SK-N-SH treated with all-trans-retinoic acid at 6 μM for 48 hours (cell line): Measurements from ENCODE around the gene KCTD5.
"Not testable (repeated sequence)": the region's sequence is repeated elsewhere in the genome, so short reads cannot be mapped to it uniquely, and the experiment has no call there.

Source experiments
- ATAC-seq: fragments of 200-7000 bp; cut with Tn5 transposase; 3 replicates; pipeline ENCODE4 v1.9.1; 2020; ENCODE audit warnings: mild to moderate bottlenecking, moderate library complexity
- BACH2 ChIP-seq: fragments of 250-450 bp; sonication (Bioruptor Pico); IDR thresholded peaks from 2 replicates; pipeline ENCODE4 v1.9.0; 2021; ENCODE audit warnings: mild to moderate bottlenecking, borderline replicate concordance
- CSDC2 ChIP-seq: fragments of 250-450 bp; sonication (Bioruptor Pico); IDR thresholded peaks from 2 replicates; pipeline ENCODE4 v1.5.0; 2020; ENCODE audit warnings: mild to moderate bottlenecking, moderate library complexity
- ESRRG ChIP-seq: fragments of 250-450 bp; sonication (Bioruptor Pico); IDR thresholded peaks from 2 replicates; pipeline ENCODE4 v1.6.1; 2021; ENCODE audit warnings: mild to moderate bottlenecking
- GLIS3 ChIP-seq: fragments of 250-450 bp; sonication (Bioruptor Pico); IDR thresholded peaks from 2 replicates; pipeline ENCODE4 v1.5.0; 2020; ENCODE audit warnings: mild to moderate bottlenecking, moderate library complexity
- OSR1 ChIP-seq: fragments of 250-450 bp; sonication (Bioruptor Pico); IDR thresholded peaks from 2 replicates; pipeline ENCODE4 v1.8.0; 2022; ENCODE audit warnings: moderate library complexity, mild to moderate bottlenecking, inconsistent platforms
- POU6F1 ChIP-seq: fragments of 250-450 bp; sonication (Bioruptor Pico); IDR thresholded peaks from 2 replicates; pipeline ENCODE4 v1.8.0; 2021; ENCODE audit warnings: low read depth, mild to moderate bottlenecking, moderate library complexity, borderline replicate concordance
- PPARA ChIP-seq: fragments of 250-450 bp; sonication (Bioruptor Pico); IDR thresholded peaks from 2 replicates; pipeline ENCODE4 v1.5.0; 2020; ENCODE audit warnings: mild to moderate bottlenecking, borderline replicate concordance
- RARB ChIP-seq: fragments of 250-450 bp; sonication (Bioruptor Pico); IDR thresholded peaks from 2 replicates; pipeline ENCODE4 v1.8.0; 2021; ENCODE audit warnings: mild to moderate bottlenecking, moderate library complexity
- SNAI2 ChIP-seq: fragments of 250-450 bp; sonication (Bioruptor Pico); IDR thresholded peaks from 2 replicates; pipeline ENCODE4 v1.5.0; 2020; ENCODE audit warnings: mild to moderate bottlenecking, moderate library complexity
- TCF4 ChIP-seq: fragments of 250-450 bp; sonication (Bioruptor Pico); IDR thresholded peaks from 2 replicates; pipeline ENCODE4 v1.8.0; 2021; ENCODE audit warnings: mild to moderate bottlenecking, moderate library complexity, borderline replicate concordance
- ZC3H10 ChIP-seq: fragments of 250-450 bp; sonication (Bioruptor Pico); IDR thresholded peaks from 2 replicates; pipeline ENCODE4 v1.5.1; 2021; ENCODE audit warnings: mild to moderate bottlenecking, moderate library complexity
- ZFP3 ChIP-seq: fragments of 250-450 bp; sonication (Bioruptor Pico); IDR thresholded peaks from 2 replicates; pipeline ENCODE4 v1.5.0; 2020; ENCODE audit warnings: mild to moderate bottlenecking, moderate library complexity
- ZFP30 ChIP-seq: fragments of 450-650 bp; formaldehyde crosslinking; IDR thresholded peaks from 2 replicates; pipeline ENCODE4 v1.5.0; 2022; ENCODE audit warnings: mild to moderate bottlenecking, moderate library complexity
- ZNF565 ChIP-seq: fragments of 450-650 bp; formaldehyde crosslinking; conservative IDR thresholded peaks from 2 replicates; pipeline ENCODE4 v1.5.0; 2020; ENCODE audit warnings: low read depth, mild to moderate bottlenecking, moderate library complexity
- ZNF70 ChIP-seq: fragments of 450-650 bp; formaldehyde crosslinking; IDR thresholded peaks from 2 replicates; pipeline ENCODE4 v1.5.0; 2020; ENCODE audit warnings: mild to moderate bottlenecking, moderate library complexity
- ZNF8 ChIP-seq: fragments of 450-650 bp; formaldehyde crosslinking; IDR thresholded peaks from 2 replicates; pipeline ENCODE4 v1.5.0; 2020; ENCODE audit warnings: mild to moderate bottlenecking, moderate library complexity
- TF ChIP-seq, protein P1 (sequence below): fragments of 250-450 bp; sonication (Bioruptor Pico); IDR thresholded peaks from 2 replicates; pipeline ENCODE4 v1.5.0; 2020; ENCODE audit warnings: mild to moderate bottlenecking, moderate library complexity
- TF ChIP-seq, protein P2 (sequence below): fragments of 250-450 bp; sonication (Bioruptor Pico); IDR thresholded peaks from 2 replicates; pipeline ENCODE4 v1.5.1; 2021; ENCODE audit warnings: mild to moderate bottlenecking, moderate library complexity

Gene KCTD5

GRCh38 chr16:2675021-2675420 lies 7.3 kb upstream of the KCTD5 start:
- ATAC-seq = no peak
- TF ChIP-seq, protein P1, sequence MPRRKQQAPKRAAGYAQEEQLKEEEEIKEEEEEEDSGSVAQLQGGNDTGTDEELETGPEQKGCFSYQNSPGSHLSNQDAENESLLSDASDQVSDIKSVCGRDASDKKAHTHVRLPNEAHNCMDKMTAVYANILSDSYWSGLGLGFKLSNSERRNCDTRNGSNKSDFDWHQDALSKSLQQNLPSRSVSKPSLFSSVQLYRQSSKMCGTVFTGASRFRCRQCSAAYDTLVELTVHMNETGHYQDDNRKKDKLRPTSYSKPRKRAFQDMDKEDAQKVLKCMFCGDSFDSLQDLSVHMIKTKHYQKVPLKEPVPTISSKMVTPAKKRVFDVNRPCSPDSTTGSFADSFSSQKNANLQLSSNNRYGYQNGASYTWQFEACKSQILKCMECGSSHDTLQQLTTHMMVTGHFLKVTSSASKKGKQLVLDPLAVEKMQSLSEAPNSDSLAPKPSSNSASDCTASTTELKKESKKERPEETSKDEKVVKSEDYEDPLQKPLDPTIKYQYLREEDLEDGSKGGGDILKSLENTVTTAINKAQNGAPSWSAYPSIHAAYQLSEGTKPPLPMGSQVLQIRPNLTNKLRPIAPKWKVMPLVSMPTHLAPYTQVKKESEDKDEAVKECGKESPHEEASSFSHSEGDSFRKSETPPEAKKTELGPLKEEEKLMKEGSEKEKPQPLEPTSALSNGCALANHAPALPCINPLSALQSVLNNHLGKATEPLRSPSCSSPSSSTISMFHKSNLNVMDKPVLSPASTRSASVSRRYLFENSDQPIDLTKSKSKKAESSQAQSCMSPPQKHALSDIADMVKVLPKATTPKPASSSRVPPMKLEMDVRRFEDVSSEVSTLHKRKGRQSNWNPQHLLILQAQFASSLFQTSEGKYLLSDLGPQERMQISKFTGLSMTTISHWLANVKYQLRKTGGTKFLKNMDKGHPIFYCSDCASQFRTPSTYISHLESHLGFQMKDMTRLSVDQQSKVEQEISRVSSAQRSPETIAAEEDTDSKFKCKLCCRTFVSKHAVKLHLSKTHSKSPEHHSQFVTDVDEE (CRISPR knock-in tag) = no peak
- TF ChIP-seq SNAI2 (CRISPR knock-in tag) (no peak), ZNF565 (no peak), OSR1 (CRISPR knock-in tag) (no peak), BACH2 (CRISPR knock-in tag) (no peak), TCF4 (CRISPR knock-in tag) (no peak), ZNF8 (CRISPR knock-in tag) (no peak), ZFP30 (no peak), ZC3H10 (CRISPR knock-in tag) (no peak), CSDC2 (no peak), PPARA (CRISPR knock-in tag) (no peak), ESRRG (CRISPR knock-in tag) (no peak), GLIS3 (CRISPR knock-in tag) (no peak), ZFP3 (no peak), RARB (CRISPR knock-in tag) (no peak), ZNF70 (CRISPR knock-in tag) (no peak)
- TF ChIP-seq, protein P2, sequence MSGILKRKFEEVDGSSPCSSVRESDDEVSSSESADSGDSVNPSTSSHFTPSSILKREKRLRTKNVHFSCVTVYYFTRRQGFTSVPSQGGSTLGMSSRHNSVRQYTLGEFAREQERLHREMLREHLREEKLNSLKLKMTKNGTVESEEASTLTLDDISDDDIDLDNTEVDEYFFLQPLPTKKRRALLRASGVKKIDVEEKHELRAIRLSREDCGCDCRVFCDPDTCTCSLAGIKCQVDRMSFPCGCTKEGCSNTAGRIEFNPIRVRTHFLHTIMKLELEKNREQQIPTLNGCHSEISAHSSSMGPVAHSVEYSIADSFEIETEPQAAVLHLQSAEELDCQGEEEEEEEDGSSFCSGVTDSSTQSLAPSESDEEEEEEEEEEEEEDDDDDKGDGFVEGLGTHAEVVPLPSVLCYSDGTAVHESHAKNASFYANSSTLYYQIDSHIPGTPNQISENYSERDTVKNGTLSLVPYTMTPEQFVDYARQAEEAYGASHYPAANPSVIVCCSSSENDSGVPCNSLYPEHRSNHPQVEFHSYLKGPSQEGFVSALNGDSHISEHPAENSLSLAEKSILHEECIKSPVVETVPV = no peak

DNA sequence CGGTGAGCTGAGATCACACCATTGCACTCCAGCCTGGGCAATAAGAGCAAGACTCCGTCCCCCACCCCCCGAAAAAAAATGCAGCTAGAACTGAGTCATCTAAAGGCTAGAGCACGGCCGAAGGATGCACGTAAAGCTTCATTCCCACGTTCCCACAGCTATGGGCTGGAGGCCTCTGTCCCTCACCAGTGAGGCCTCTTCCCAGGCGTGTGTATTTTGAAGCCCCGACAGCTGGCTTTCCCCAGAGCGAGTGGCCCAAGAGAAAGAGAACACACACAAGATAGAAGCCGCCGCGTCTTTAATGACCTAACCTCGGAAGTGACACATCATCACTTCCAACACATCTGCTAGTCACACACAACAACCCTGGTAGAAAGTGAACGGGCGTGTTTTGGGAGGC lies 6.6 kb upstream of the KCTD5 start:
- no peak for TF ChIP-seq CSDC2
- no peak for TF ChIP-seq POU6F1 (CRISPR knock-in tag)
- TF ChIP-seq, protein P1 (CRISPR knock-in tag) = no peak
- TF ChIP-seq ESRRG (CRISPR knock-in tag) = no peak

DNA sequence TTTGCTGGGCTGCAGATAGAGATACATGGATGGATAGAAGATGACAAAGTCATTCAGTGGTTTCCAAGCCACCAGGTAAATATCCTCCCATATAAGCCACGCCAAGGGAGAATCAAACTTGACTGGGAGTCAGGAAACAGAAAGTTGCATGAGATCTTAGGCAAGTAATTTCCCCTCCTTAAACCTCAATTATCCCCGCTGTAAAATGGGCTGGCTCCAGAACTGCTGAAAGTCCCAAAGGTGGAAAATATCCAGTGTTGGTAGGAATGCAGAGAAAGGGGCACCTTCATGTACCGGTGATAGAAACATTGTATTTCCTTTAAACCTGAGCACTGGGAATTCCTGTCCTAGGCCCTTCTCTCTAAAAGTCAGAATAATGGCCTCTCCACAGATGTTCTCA lies 5.4 kb upstream of the KCTD5 start:
- ATAC-seq = not testable (repeated sequence)

More for the DNA sequence above, 6.6 kb upstream of the KCTD5 start:
- ATAC-seq = no peak

DNA sequence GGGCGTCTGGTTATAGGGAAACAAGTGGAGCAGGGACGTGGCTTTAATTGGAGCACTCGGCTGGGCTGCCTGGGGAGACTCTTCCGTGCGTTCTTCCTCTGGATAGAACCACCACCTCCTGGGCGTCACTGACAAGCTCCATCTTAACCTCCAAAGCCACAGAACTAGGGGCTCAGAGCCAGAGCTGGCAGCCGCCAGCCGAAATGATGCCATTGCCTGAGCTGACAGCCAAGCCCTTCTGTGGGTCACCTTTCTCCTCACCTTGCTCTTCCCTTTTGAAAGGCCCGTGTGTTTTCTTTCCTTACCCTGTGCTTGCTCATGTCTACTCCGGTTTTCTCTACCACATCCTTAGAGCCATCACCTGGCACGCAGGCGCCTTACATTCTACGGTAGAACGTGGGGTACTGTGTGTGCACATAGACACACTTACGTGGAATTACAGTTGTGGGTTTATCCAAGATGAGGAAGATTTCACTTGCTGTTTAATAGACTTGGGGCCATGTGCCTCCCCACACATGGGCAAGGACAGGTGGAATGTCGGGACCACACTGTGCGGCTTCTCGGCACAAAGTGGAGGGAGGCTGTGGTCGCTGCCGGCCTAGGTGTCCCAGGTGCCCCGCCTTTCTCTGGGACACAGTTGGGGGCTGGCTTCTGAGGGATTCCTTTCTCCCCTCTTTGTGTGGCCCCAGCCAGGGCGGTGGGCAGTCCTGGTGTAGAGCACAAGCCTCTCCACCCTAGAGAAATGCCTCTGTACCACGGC lies 3.9 kb upstream of the KCTD5 start:
- not testable (repeated sequence) for ATAC-seq

DNA sequence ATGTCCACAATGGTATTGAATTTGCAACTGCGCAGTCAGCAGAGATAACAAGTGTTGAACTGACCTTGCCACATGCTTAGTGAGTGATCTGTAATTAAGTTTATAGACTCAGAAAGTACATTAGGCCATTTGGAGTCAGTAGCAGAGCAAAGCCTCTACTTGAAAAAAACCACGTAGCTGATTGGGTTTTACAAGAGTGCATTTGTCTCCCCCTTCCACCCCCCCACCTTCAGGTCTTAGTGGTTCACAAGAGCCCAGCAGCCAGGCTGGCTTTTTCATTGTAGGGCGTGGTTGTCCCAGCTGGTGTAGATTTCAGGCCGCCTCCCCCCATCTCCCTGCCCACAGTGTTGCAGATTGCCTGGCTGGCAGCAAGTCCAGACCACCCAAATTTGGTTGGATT lies 2.4 kb upstream of the KCTD5 start:
- ATAC-seq = not testable (repeated sequence)

- ATAC-seq = not testable (repeated sequence)
These were observed 2.0 kb upstream of the KCTD5 start for GRCh38 chr16:2680360-2680759.

GRCh38 chr16:2683041-2683440 lies 718 bp downstream of the KCTD5 start:
- ATAC-seq = peak; percentile 17

- ATAC-seq = not testable (repeated sequence)
These were observed 3.8 kb downstream of the KCTD5 start for GRCh38 chr16:2686075-2686474.
